Lung (tissue), 12 donors: Measurements from ENCODE around the gene DCUN1D2. TPM values are rescaled to one million over a fixed set of nuclear protein-coding genes. Genes with fewer than 3 reads are reported as not detected.

Experiments used
- ATAC-seq: fragments of 200-7000 bp; cut with Tn5 transposase; one replicate; pipeline ENCODE4 v1.9.1; 2020; ENCODE audit warnings: moderate number of reproducible peaks; ENCODE audit not compliant: insufficient read depth, low FRiP score
- DNase-seq, 3 donors: peaks; one replicate each; pipeline ENCODE4 v3.0.0-alpha.2; 2013 to 2017
- H3K27ac ChIP-seq, 2 donors: one replicate each; pipeline ENCODE4 v1.5.1; 2013; ENCODE audit warnings: mild to moderate bottlenecking in 2 of 2, moderate library complexity in 2 of 2, control low read depth in 1 of 2, inconsistent platforms in 1 of 2, low read depth in 1 of 2, low read length in 1 of 2
- H3K27me3 ChIP-seq, 3 donors: one replicate each; pipeline ENCODE4 v1.5.1; 2013; ENCODE audit warnings: low read length in 2 of 3; ENCODE audit not compliant: control insufficient read depth in 3 of 3, insufficient read depth in 3 of 3
- H3K36me3 ChIP-seq, 4 donors: one replicate each; pipeline ENCODE4 v1.5.1; 2013; ENCODE audit warnings: low read length in 4 of 4, mild to moderate bottlenecking in 1 of 4, moderate library complexity in 1 of 4; ENCODE audit not compliant: control insufficient read depth in 4 of 4, insufficient read depth in 4 of 4
- H3K4me1 ChIP-seq, 5 donors: one replicate each; pipeline ENCODE4 v1.5.1; 2013; ENCODE audit warnings: low read length in 5 of 5, mild to moderate bottlenecking in 2 of 5, moderate library complexity in 1 of 5; ENCODE audit not compliant: control insufficient read depth in 5 of 5, insufficient read depth in 5 of 5
- H3K4me3 ChIP-seq: one replicate; pipeline ENCODE4 v1.5.1; 2013; ENCODE audit warnings: mild to moderate bottlenecking, control low read depth, moderate library complexity
- H3K9ac ChIP-seq, 2 donors: one replicate each; pipeline ENCODE4 v1.5.1; 2013; ENCODE audit warnings: low read length in 2 of 2, control low read depth in 1 of 2; ENCODE audit not compliant: insufficient read depth in 1 of 2
- H3K9me3 ChIP-seq, 4 donors: one replicate each; pipeline ENCODE4 v1.5.1; 2013; ENCODE audit warnings: low read length in 3 of 4, mild to moderate bottlenecking in 1 of 4, moderate library complexity in 1 of 4; ENCODE audit not compliant: control insufficient read depth in 4 of 4, insufficient read depth in 3 of 4
- WGBS, 2 donors: extraction: QIAGEN DNeasy Blood & Tissue Kit; methylation state at CpG; one replicate each; pipeline ENCODE4 v1.1.7; 2013; 5-methylcytosine and 5-hydroxymethylcytosine counted together
- polyA plus RNA-seq, 2 donors: library from polyadenylated mRNA; stranded (reverse); fragments of 200-250 nt; gene quantifications; one replicate each; pipeline ENCODE4 v1.2.1, GENCODE V29; 2013
- total RNA-seq, 2 donors: library from RNA; depleted of rRNA in 1 of 2; stranded (reverse); fragments of >200 nt in 1 of 2; gene quantifications; one replicate each; pipeline ENCODE4 v1.2.1, GENCODE V29; 2014 to 2021
- TF ChIP-seq, protein P1 (sequence below): IDR thresholded peaks from 2 replicates; pipeline ENCODE4 v1.5.1; 2012; ENCODE audit warnings: mild to moderate bottlenecking; ENCODE audit errors: control extremely low read depth, extremely low read depth
- donor health status: control.
- donor health status: control.
- donor health status: Bipolar disorder and iron deficiency.
- donor health status: healthy.
- donor health status: DM: yes; HTN: yes; CAD: no.

The DCUN1D2 gene
- total and polyA plus RNA-seq, 4 donors, result 6.9 to 21.1 (median 13.8) TPM

DNA sequence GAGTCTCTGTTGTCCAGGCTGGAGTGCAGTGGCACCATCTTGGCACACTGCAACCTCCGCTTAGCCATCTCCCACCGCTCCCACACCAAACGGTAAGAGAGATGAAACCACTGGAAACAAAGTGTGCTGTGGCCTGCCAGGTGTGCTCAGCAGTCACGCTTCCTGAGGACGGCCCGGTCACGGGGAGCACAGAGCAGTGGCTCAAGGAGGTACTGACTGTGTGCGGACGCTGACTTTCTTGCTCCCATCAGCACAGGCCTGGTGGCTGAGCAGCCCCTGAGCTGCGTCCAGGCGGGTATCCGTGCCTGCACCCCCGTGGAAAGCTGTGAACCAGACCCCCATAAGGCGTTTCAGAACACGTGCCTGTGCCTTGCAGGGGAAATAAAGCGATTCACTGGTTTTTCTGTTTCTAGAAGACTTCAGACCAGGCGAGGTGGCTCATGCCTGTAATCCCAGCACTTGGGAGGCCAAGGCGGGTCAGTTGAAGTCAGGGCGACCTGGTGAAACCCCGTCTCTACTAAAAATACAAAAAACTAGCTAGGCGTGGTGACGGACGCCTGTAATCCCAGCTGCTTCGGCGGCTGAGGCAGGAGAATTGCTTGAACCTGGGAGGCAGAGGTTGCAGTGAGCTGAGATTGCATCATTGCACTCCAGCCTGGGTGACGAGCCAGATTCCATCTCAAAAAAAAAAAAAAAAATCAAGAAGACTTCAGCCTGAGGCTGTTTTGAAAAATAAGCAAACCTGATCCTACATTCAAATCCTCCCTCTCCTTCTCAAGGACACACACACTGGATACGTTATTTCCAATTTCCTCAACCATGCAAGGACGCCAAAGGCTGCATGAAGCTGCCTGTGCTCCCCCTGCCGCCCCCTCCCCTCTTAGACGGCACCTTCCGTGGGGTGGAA lies 62.7 kb downstream of the DCUN1D2 start:
- H3K27ac ChIP-seq, result no peak overlapping the region
- peaks cover 0 to 11% (median 2%) of the 10 kb centered on the region in 5 donors for H3K4me1 ChIP-seq
- H3K36me3 ChIP-seq, result peaks cover 0 to 4% (median 0%) of the 10 kb centered on the region in 4 donors
- no peak overlapping the region for H3K9ac ChIP-seq
- H3K9me3 ChIP-seq, result no peaks in the 10 kb centered on the region
- ATAC-seq (no peak), DNase-seq (no peak)
- no peak overlapping the region for H3K4me3 ChIP-seq
- TF ChIP-seq, protein P1, sequence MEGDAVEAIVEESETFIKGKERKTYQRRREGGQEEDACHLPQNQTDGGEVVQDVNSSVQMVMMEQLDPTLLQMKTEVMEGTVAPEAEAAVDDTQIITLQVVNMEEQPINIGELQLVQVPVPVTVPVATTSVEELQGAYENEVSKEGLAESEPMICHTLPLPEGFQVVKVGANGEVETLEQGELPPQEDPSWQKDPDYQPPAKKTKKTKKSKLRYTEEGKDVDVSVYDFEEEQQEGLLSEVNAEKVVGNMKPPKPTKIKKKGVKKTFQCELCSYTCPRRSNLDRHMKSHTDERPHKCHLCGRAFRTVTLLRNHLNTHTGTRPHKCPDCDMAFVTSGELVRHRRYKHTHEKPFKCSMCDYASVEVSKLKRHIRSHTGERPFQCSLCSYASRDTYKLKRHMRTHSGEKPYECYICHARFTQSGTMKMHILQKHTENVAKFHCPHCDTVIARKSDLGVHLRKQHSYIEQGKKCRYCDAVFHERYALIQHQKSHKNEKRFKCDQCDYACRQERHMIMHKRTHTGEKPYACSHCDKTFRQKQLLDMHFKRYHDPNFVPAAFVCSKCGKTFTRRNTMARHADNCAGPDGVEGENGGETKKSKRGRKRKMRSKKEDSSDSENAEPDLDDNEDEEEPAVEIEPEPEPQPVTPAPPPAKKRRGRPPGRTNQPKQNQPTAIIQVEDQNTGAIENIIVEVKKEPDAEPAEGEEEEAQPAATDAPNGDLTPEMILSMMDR, result no peak
- no peaks in the 10 kb centered on the region for H3K27me3 ChIP-seq
- WGBS, 2 donors, result 79 to 88% methylated on average over 31 of the region's 31 CpGs

DNA sequence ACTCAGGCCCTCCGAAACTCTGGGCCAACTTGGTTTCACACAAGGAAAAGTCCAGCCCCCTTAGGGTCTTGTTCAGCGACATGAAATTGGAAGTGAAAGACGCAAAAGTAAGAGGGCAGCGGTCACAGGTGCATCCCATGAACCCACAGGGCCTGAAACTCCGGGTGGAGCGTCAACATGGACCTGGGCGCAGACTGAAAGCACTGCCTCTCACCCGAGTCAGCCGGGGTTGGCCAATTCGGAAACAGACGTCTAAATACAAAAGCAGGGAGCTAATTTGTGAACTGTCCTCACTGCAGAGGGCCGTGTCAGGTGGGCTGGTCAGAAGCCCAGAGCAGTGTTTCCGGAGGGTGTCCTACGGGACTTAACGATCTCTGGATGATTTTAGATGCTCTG lies 63.9 kb downstream of the DCUN1D2 start:
- Histone ChIP-seq H3K36me3 (peaks cover 0 to 4% (median 0%) of the 10 kb centered on the region in 4 donors), H3K4me3 (no peak overlapping the region), H3K27ac (no peak overlapping the region), H3K4me1 (peaks cover 0 to 23% (median 2%) of the 10 kb centered on the region in 5 donors), H3K27me3 (no peaks in the 10 kb centered on the region), H3K9ac (no peak overlapping the region), H3K9me3 (no peaks in the 10 kb centered on the region)
- DNase-seq (no peak), ATAC-seq (no peak)
- TF ChIP-seq, protein P1, result no peak
- 95% methylated on average over 15 of the region's 15 CpGs for WGBS, 2 donors

DNA sequence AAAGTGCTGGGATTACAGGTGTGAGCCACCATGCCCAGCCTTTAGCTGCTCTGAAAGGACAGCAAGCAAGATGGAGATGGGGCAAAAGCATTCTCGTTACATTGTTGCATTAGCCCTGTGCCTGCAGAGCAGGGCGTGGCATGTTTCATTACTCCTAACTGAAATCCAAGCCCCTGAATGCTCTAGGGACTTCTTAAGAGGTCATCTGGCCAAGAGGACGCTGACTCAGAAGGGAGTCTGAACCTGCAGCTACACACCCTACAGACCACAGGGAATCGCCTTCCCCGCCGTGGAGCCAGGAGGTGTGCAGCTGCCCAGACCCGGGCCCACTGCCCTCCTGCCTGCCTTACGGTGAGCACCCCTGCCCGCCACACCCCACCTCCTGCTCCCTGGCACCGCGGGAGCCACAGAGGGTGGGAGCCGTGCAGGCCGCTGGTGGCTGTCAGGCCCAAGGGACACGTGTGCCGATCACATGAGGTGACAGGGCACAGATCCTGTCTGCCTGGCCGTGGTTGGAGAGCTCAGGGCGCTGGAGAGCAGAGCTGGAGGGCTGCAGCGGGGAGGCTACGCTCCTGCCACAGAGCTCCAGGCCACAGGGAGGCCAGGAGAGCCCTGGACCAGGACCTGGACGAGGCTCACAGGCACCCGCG lies 64.4 kb downstream of the DCUN1D2 start:
- ATAC-seq, result no peak
- Histone ChIP-seq H3K4me1 (peaks cover 0 to 27% (median 2%) of the 10 kb centered on the region in 5 donors), H3K9ac (no peak overlapping the region), H3K36me3 (peaks cover 0 to 4% (median 0%) of the 10 kb centered on the region in 4 donors), H3K9me3 (no peaks in the 10 kb centered on the region), H3K27me3 (no peaks in the 10 kb centered on the region), H3K27ac (no peak overlapping the region), H3K4me3 (no peak overlapping the region)
- 93 to 94% methylated on average over 21 to 22 of the region's 22 CpGs for WGBS, 2 donors
- no peak for DNase-seq
- TF ChIP-seq, protein P1, result no peak
